ENCODE results near the gene EHBP1L1.

EHBP1L1 gene

DNA sequence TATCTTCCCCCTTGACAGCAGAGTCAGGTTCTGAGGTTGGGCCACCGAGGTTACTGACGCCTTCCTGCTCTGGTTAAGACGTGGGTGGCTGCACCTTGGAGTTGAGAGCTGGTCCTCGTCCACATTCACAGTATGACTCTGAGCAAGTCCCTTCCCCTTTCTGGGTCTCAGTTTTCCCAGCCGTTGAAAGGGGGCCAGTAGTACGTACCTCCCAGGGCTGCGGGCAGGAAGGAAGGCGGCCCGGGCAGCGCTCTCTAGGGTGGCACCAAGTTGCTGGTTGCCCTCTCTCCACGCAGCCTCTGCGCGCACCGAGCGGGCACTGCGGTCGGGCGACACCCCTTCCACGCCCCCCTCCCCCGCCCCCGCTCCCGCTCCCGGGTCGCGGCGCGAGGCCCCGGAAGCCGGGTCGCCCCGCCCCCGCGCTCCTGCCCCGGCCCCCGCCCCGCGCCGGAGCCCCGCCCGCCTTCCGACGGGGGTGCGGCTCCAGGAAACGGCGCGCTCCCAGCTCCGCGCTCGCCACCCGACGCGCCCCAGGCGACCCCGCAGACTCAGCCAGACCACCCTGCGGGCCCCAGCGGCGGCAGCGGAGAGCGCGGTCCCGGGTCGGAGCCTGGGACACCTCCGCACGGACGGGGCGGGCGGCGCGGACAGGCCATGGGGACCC, at the start of gene EHBP1L1:
Gene EHBP1L1, plus strand, starts transcription at position 486 of the 664 bp plus-strand sequence. CDS start 250 bp downstream, outside the sequence.
- DNase-seq: peak in 7 of 56 donors; percentile 6 to 49 (median 20)

DNA sequence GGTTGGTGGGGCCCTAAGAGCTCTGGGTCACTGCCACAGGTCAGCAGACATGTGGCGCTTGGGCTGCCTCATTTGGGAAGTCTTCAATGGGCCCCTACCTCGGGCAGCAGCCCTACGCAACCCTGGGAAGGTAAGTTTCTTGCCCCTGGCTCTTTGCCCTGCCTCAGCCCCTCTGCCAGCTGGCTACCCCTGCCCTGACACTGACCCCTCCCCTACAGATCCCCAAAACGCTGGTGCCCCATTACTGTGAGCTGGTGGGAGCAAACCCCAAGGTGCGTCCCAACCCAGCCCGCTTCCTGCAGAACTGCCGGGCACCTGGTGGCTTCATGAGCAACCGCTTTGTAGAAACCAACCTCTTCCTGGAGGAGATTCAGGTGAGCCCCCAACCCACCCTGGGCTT, 49.1 kb upstream of the EHBP1L1 start:
- DNase-seq: no peak

DNA sequence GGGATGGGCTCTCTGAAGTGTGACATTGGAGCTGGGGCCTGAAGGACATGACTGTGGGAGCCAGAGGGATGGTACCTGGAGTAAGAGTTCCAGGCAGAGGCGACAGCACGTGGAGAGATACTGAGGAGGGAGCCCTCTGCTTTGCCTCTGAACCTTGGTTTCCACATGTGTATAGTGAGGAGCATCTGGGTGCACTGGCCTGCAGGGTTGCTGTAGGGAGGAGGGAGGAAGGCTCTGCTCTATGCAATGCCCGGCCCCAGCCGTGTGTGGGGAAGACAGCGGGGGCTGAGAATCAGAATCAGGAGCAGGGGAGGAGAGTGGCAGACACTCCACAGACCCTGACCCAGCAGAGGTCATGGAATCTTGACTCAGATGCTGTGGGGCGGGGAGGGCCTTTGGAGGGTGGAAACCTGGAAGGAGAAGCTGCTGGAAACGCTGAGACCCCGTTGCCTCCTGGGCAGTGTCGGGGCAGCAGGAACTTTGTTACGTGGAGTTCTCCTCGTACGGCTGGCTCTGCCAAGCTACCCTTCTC, 47.0 kb upstream of the EHBP1L1 start:
- no peak for DNase-seq

DNA sequence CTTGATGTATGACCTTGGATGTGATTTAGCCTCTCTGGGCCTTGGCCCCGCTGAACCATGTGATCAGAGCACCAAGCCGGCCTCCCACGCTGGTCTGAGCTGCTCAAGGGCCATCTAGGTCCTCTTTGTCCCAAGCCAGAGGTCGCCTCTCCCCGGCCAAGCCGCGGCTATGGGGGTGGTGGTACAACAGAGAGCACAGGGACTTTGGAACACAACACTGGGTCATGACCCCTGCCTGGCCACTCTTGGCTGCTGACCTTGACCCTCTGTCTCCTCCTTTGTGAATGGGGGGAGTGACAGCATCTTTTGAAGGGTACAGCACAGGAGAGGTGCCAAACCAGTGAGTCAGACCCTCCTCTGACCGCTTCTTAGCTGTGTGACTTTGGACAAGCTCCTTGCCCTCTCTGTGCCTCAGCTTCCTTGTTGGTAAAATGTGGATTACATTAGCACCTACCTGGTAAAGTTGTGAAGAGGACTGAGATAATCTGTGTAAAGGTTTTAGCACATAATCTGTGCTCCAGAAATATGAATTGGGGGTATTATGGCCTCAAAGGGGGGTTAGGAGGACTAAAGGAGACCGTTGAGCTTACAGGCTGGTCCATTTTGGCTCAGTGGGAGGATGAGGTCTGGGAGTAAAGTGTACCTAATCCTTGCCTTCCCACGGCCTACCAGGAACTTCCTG, 46.2 kb upstream of the EHBP1L1 start:
- no peak for DNase-seq

DNA sequence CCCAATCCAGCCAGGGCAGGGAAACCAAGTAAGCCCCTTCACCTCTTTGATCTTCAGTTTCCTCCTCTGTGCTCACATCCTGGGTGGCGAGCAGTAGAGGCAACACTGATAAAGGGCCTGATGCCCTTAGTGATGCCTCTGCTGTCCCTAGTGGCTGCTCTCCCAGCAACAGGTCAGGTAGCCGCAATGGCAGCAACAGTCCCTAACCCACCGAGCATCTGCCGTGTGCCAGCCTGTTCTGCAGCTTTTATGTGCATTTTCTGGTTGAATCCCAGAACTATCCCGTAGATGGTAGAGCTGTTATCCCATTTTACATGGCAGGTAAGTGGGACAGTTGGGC, 45.7 kb upstream of the EHBP1L1 start:
- no peak for DNase-seq

DNA sequence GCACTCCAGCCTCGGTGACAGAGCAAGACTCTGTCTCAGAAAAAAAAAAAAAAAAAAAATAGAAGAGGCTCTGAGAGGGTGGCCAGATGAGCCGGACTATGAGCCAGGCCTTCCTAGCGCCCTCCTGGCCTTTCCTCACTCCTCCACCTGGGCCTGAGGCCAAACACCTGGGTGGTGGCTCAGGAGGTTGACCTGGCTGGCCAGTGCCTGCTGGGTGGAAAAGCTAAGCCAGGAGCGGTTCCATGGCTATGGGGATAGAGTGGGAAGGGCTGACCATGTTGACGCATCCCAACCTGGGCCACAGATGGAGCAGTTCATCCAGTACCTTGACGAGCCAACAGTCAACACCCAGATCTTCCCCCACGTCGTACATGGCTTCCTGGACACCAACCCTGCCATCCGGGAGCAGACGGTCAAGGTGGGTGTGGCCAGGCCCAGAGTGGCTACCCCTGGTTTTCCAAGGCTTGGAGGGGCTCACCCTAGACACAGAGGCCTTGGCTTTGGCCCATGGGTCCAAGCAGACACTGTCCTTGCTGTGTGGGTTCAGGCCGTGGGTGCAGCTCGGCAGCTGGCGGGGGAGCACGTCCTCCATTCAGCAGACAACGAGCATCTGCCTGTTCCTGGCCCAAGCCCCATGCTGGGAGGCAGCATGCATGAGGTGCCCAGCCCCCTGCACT, 43.3 kb upstream of the EHBP1L1 start:
- no peak for DNase-seq

DNA sequence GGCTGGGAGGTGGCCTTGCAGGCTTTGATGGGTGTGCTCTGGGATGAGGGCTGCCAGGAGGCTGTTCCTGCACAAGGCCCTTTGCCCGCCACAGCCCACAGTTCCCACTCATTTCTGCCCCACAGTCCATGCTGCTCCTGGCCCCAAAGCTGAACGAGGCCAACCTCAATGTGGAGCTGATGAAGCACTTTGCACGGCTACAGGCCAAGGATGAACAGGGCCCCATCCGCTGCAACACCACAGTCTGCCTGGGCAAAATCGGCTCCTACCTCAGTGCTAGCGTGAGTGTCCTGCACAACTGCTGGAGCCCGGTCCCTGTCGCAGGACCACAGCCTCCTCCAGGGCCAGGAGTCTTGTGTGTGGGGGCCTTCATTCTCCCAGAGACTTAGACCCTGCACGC, 40.8 kb upstream of the EHBP1L1 start:
- DNase-seq: no peak

DNA sequence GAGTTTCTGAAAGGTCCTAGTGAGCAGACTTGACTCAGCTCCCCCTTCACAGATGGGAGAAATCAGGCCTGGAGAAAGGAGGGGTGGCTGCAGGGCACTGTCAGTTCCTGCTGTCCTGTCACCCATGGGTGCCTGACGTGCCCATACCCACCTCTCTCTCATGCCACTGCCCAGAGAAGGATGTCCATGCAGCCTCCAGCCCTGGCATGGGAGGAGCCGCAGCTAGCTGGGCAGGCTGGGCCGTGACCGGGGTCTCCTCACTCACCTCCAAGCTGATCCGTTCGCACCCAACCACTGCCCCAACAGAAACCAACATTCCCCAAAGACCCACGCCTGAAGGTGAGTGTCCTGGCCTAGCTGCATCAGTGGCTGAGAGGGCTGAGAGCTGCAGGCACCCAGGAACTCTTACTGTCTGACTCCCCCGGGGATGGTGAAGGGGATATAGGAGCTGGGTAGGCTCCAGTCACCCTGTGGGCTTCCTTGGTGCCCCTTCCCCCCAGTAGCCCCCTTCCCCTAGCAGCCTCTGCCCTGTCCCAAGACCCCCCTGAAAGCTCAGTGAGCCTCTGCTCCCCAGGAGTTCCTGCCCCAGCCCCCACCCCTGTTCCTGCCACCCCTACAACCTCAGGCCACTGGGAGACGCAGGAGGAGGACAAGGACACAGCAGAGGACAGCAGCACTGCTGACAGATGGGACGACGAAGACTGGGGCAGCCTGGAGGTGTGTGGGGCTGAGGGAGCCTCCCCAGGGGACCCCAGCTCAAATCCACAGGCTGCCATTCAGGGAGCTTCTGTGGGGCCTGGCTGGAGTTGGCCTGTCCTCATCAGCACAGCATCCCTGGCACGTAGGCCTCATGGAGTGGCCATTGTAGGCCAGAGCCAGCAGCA, 39.2 kb upstream of the EHBP1L1 start:
- DNase-seq: no peak

DNA sequence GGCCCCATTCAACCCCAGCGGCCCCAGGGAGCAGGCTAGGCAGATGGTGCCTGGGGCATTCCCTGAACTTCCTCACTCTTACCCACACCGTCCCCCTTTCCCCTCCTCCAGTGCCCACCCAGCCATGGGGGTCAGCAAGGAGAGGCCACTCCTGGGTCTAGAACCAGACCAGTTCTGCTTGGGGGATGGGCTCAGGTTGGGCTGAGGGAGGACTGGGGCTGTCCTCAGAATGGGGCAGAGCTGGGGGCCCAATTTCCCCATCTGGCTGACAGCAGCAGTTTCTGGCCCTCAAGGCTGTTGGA, 38.6 kb upstream of the EHBP1L1 start:
- DNase-seq: no peak

DNA sequence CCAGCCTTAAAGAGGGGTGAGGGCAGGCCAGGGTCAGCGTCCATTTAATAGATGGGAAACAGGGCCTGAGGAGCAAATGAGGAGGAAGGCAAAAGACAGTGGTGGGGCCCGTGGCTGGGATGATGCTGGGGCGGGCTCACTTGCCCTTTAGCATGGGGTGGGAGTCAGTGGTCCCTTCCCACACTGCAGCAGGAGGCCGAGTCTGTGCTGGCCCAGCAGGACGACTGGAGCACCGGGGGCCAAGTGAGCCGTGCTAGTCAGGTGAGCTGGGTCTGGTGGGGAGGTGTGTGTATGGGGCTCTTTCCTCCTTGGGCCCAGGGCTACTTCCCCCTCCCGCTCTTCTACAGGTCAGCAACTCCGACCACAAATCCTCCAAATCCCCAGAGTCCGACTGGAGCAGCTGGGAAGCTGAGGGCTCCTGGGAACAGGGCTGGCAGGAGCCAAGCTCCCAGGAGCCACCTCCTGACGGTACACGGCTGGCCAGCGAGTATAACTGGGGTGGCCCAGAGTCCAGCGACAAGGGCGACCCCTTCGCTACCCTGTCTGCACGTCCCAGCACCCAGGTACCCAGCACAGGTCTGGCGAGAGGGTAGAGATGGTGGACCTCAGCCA, 38.1 kb upstream of the EHBP1L1 start:
- no peak for DNase-seq

DNA sequence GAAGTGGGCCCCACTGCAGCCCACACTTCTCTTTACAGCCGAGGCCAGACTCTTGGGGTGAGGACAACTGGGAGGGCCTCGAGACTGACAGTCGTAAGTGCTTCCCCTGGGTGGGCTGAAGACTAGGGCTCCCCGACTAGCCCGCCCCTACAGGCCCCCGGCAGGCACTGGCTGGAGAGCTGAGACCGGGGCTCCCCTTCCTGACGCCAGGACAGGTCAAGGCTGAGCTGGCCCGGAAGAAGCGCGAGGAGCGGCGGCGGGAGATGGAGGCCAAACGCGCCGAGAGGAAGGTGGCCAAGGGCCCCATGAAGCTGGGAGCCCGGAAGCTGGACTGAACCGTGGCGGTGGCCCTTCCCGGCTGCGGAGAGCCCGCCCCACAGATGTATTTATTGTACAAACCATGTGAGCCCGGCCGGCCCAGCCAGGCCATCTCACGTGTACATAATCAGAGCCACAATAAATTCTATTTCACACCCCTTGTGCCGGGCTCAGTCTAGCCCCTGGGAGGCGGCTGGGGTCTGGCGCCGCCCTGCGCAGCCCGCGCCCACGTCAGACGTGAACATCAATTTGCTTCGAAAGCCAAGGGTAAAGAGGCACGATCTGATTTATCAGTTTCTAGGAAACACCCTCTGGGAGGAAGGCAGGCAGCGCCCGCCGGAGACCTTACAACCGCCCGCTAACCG, 37.5 kb upstream of the EHBP1L1 start:
- DNase-seq: no peak

DNA sequence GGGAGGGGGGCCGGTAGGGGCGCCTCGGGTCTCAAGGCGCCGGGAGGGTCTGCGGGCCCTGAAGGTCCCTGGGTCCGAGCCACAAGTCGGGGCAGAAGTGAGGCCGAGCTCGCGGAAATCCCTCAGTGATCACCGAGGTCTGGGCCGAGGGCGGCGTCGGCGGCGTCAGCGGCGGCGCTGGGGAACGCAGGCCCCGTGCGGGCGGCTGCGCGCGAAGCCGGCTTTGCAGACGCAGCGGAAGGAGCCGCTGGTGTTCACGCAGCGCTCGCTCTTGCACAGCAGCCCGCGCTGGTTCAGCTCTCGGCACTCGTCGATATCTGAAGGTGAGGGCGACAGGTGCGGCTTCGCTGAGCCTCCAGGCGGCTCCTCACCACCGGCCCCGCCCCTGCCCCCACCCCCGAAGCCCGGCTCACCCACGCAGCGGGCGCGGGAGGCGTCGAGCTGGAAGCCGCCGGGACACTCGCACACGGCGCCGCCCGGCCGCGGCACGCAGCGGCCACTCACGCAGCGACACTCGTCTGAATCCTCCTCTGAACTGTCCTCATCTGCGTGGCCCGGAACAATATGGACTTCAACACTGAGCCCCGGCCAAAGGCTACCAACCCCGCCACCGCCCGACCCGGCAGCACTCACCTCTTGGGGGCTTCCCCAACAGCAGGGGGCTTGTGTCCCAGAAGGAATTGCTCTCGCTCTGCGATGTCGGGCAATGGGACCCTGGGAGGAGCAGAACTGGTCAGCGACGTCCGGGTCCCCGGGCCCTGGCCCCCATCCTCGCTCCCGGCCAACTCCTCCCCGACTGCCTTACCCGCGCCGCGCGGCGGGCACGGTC, 36.7 kb upstream of the EHBP1L1 start:
- peak in 5 of 56 donors; percentile 18 to 33 (median 23) for DNase-seq

DNA sequence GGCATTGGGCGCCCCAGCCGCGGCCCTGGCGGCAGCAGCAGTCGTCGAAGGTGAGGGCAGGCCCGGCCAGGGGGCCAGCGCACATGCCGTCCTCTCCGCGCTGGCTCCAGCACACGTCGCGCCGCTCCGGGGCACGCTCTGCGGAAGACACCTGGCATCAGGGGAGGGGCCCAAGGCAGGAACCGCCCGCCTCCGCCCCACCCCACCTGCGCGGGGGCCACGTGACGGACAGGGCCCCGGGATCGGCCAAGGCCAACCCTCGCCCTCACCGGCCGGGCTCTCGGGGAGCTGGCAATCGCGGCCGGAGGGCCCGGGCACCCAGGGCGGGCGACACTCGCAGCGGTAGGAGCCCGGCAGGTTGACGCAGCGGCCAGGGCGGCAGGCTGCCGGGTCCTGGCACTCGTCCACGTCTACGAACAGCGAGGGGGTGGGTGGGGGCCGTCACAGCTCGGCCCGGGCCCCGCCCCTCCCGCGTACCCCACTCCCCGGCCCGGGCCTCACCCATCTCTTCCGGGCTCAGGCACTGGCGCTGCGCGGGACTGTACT, 36.0 kb upstream of the EHBP1L1 start:
- DNase-seq: peak in 2 of 56 donors; percentile 58 to 75

DNA sequence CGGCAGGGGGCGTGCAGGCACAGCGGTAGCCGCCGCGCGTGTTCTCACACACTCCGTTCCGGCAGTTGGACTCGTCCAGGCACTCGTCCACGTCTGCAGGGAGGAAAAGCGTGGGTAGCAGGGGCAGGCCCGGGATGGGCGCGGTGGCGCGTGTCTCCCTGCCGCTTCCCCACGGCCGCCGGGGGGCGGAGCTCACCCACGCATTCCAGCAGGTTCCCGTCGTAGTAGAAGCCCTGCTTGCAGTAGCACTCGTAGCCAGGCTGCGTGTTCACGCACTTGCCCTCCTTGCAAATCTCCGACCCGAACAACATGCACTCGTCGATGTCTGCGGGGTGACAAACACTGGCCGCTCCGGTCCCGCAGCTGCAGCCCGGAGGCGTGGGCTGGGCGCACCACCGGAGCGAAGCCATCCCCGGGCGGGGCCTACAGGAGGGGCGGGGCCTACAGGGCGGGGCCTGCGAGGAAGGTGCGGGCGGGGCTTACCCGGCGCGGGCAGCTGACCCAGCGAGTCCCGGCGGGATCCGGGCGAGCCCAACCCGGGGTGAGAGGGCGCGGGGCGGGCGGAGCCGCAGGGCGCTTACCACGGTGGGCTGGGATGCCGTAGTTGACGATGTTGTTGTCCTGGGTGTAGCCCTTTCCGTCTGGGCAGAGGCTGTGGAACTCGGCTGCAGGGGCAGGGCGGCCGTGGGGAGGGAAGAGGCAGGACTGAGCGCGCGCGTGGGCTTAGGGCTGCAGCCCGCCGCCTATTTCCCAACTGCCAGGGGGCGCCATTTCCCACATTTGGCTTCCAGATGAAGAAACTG, 35.4 kb upstream of the EHBP1L1 start:
- DNase-seq: peak; percentile 64 to 97 (median 88)

DNA sequence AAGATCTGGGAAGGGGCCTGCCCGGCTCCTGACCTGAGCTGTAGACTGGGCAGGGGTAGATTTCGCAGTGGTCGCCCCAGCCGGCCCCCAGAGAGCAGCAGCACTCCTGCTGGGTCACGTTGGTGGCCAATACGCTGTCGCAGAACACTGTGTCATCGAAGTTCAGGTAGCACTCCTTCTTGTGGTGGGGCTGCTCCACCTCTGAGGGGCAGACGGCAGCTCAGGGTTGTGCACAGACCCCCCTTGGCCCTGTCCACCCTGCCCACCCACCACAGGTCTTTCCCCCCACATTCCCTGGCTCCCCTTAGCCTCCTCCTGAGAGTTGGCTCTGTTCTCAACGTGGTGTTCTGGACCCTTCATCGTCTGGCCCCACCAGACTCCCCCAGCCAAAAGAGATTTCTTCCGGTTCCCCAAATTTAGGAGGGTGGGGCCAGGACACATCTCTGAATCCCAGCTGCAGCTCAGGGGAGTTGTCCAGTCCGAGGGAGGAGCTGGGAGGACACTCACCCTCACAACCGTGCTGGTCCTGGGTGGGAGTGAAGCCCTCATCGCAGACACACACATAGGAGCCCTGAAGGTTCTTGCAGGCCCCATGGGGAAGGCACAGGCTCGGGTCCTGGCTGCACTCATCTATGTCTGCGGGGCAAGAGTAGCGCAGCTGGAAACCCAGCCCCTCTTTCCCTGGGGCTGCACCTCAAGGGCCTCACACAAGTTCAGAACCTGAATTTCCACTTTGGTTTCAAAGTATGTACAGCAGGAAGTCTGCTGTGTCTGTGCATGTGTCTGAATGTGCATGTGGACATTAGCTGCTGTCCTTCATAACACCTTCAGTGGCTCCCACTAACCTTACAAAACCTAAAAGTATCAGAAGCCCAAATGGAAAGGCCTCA, 34.5 kb upstream of the EHBP1L1 start:
- DNase-seq: no peak

DNA sequence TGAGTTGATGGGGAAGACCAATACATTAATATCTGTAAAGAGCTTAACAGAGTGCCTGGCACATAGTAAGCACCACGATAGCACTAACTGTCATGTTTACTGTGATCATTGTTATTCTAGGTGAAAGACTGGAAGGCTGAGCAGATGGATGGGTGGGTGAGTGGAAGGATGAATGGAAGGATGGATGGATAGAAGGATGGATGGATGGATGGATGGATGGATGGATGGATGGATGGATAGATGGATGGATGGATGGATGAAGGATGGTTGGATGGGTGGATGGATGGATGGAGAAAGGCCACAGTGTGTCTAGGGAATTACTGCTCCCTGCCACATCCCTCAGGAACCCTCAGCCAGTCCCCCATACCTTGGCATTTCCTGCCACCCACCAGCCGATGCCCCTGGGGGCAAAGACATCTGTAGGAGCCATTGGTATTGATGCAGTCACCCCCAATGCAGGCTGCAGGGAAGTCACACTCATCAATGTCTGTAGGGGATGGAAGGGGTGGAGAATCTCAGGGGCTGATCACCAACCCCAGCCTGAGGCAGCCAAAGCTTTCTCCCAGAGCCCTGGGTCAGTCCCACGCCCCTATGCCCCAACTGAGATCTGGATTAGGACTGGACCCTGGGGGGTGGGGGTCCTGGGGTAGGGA, 33.0 kb upstream of the EHBP1L1 start:
- no peak for DNase-seq

DNA sequence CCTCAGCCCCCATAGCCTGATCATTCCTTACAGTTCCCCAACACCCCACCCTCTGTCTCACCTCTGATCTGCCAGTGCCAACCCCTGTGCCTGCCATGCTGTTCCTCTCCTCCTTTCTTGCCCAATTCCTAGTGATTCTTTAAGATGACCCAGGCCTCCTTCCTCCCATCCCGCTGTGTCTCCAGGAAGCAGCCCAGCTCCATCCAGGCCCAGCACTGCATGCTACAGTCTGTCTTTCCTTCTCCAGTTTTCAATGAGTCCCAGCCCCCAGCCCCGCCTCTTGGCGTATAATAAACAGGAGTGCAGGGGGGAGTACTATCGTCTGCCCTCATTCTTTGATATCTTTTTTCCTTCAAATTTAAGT, 30.0 kb upstream of the EHBP1L1 start:
- DNase-seq: no peak
